SK-N-SH (cell line): ENCODE data around the gene KRT2. TPM values are rescaled to one million over a fixed set of nuclear protein-coding genes. Genes with fewer than 3 reads are reported as not detected.
A peak's percentile ranks its signal among the peaks of the same experiment; 100 is the strongest.

Experiments used
- CTCF ChIA-PET: fragments of 300-600, 350-600 bp; formaldehyde crosslinking; extraction: SDS; loops from one replicate; lab custom pipeline; 2021; lab: Yijun Ruan, JAX
- POLR2A ChIA-PET: fragments of 350-600 bp; sonication (Branson Sonifier 250); formaldehyde crosslinking; extraction: SDS; loops from one replicate; lab custom pipeline; 2020; ENCODE audit warnings: antibody characterized with exemption, inconsistent platforms; lab: Yijun Ruan, JAX
- DNase-seq: peaks from one replicate; pipeline ENCODE4 v3.0.0; 2012
- H2AFZ ChIP-seq: fragments of 200-600 bp; sonication (generic); 2 replicates; pipeline ENCODE4 v1.8.1; 2016; ENCODE audit warnings: antibody characterized with exemption, mild to moderate bottlenecking, low read depth
- H3F3A ChIP-seq: fragments of 200-600 bp; sonication (generic); replicated peaks from 2 replicates; pipeline ENCODE3; 2016; ENCODE audit warnings: antibody characterized with exemption, mild to moderate bottlenecking; ENCODE audit not compliant: insufficient read depth
- H3K27ac ChIP-seq, 2 experiments: fragments of 200-500 bp in 1 of 2; fragments of 200-600 bp in 1 of 2; sonication (Bioruptor generic) in 1 of 2; sonication (generic), shearing (Covaris generic) in 1 of 2; 2 replicates each; pipeline versions ENCODE4 v1.5.1 to v1.6.1; 2014 to 2016; ENCODE audit warnings: low read depth in 2 of 2, inconsistent platforms in 1 of 2, low read length in 1 of 2, mild to moderate bottlenecking in 1 of 2, mixed read lengths in 1 of 2
- H3K27me3 ChIP-seq: fragments of 200-600 bp; sonication (generic), shearing (Covaris generic); 2 replicates; pipeline ENCODE4 v1.6.1; 2016; ENCODE audit warnings: mixed run types; ENCODE audit not compliant: insufficient read depth
- H3K36me3 ChIP-seq, 2 experiments: fragments of 200-500 bp in 1 of 2; fragments of 200-600 bp in 1 of 2; sonication (Bioruptor generic) in 1 of 2; sonication (generic) in 1 of 2; replicated peaks in 1 of 2; 2 replicates each; pipeline versions ENCODE3 to v1.5.1; 2014 to 2016; ENCODE audit warnings: low read length in 1 of 2, mild to moderate bottlenecking in 1 of 2; ENCODE audit not compliant: insufficient read depth in 2 of 2, control insufficient read depth in 1 of 2
- H3K4me1 ChIP-seq, 2 experiments: fragments of 200-500 bp in 1 of 2; fragments of 200-600 bp in 1 of 2; sonication (Bioruptor generic) in 1 of 2; sonication (generic), shearing (Covaris generic) in 1 of 2; 2 replicates each; pipeline versions ENCODE4 v1.5.1 to v1.6.1; 2014 to 2016; ENCODE audit warnings: low read depth in 1 of 2, low read length in 1 of 2, mixed run types in 1 of 2; ENCODE audit not compliant: insufficient read depth in 2 of 2, control insufficient read depth in 1 of 2
- H3K4me2 ChIP-seq: fragments of 200-600 bp; sonication (generic), shearing (Covaris generic); 2 replicates; pipeline ENCODE4 v1.6.1; 2017; ENCODE audit warnings: mixed run types
- H3K4me3 ChIP-seq, 2 experiments: fragments of 200-500 bp in 1 of 2; fragments of 200-600 bp in 1 of 2; sonication (Bioruptor generic) in 1 of 2; sonication (generic), shearing (Covaris generic) in 1 of 2; 2 replicates each; pipeline versions ENCODE4 v1.5.1 to v1.8.1; 2014 to 2016; ENCODE audit warnings: low read depth in 2 of 2, inconsistent platforms in 1 of 2, low read length in 1 of 2, mild to moderate bottlenecking in 1 of 2, mixed read lengths in 1 of 2, moderate library complexity in 1 of 2
- H3K79me2 ChIP-seq: fragments of 200-600 bp; sonication (generic); 2 replicates; pipeline ENCODE4 v1.8.1; 2017; ENCODE audit warnings: mild to moderate bottlenecking; ENCODE audit not compliant: insufficient read depth
- H3K9ac ChIP-seq: fragments of 200-600 bp; sonication (generic); 2 replicates; pipeline ENCODE4 v1.6.1; 2017; ENCODE audit warnings: mixed run types
- H3K9me2 ChIP-seq: fragments of 200-600 bp; sonication (generic); 2 replicates; pipeline ENCODE4 v1.6.1; 2017; ENCODE audit warnings: mixed run types
- H3K9me3 ChIP-seq: fragments of 200-600 bp; sonication (generic); 2 replicates; pipeline ENCODE4 v1.6.1; 2017; ENCODE audit warnings: mixed run types, mild to moderate bottlenecking, moderate library complexity
- H4K20me1 ChIP-seq: fragments of 200-600 bp; sonication (generic); 2 replicates; pipeline ENCODE4 v1.6.1; 2017; ENCODE audit warnings: mild to moderate bottlenecking, mixed run types; ENCODE audit not compliant: insufficient read depth
- EZH2phosphoT487 ChIP-seq: fragments of 200-600 bp; sonication (generic); IDR thresholded peaks from 2 replicates; pipeline ENCODE4 v1.6.1; 2017; ENCODE audit warnings: low read depth, mixed run types, mild to moderate bottlenecking, antibody characterized with exemption, moderate library complexity, borderline replicate concordance
- FOSL2 ChIP-seq: IDR thresholded peaks from 2 replicates; pipeline ENCODE4 v1.4.0; 2012; ENCODE audit warnings: low read depth, mild to moderate bottlenecking, moderate library complexity, borderline replicate concordance
- FOXJ3 ChIP-seq: sonication (generic); formaldehyde crosslinking; IDR thresholded peaks from 2 replicates; pipeline ENCODE4 v1.5.1; 2020; ENCODE audit warnings: mild to moderate bottlenecking, missing genetic modification reagents
- FOXM1 ChIP-seq: IDR thresholded peaks from 2 replicates; pipeline ENCODE4 v1.4.0; 2012; ENCODE audit warnings: low read depth, mild to moderate bottlenecking
- JUND ChIP-seq: IDR thresholded peaks from 2 replicates; pipeline ENCODE4 v1.4.0; 2012
- MXI1 ChIP-seq: IDR thresholded peaks from 2 replicates; pipeline ENCODE4 v1.6.1; 2012; ENCODE audit warnings: mild to moderate bottlenecking, low read depth, low read length, improper control_type of control experiment
- NFIC ChIP-seq: IDR thresholded peaks from 2 replicates; pipeline ENCODE4 v1.4.0; 2012; ENCODE audit warnings: borderline replicate concordance
- NRF1 ChIP-seq: IDR thresholded peaks from 2 replicates; pipeline ENCODE4 v1.6.1; 2012; ENCODE audit warnings: low read depth, mild to moderate bottlenecking, low read length
- POLR2AphosphoS5 ChIP-seq: IDR thresholded peaks from 2 replicates; pipeline ENCODE4 v1.6.1; 2012; ENCODE audit warnings: low read depth, low read length
- RAD21 ChIP-seq: IDR thresholded peaks from 2 replicates; pipeline ENCODE4 v1.6.1; 2012; ENCODE audit warnings: mild to moderate bottlenecking, low read length
- RCOR1 ChIP-seq: fragments of 150-350 bp; IDR thresholded peaks from 2 replicates; pipeline ENCODE4 v1.6.1; 2017; ENCODE audit warnings: antibody characterized with exemption, low read length
- RXRA ChIP-seq: IDR thresholded peaks from 2 replicates; pipeline ENCODE4 v1.4.0; 2012; ENCODE audit warnings: low read depth, mild to moderate bottlenecking, borderline replicate concordance
- SIN3A ChIP-seq: IDR thresholded peaks from 2 replicates; pipeline ENCODE4 v1.6.1; 2012; ENCODE audit warnings: low read depth, mild to moderate bottlenecking, low read length, moderate library complexity, borderline replicate concordance
- SMC3 ChIP-seq: IDR thresholded peaks from 2 replicates; pipeline ENCODE4 v1.6.1; 2012; ENCODE audit warnings: low read depth, low read length, improper control_type of control experiment
- TAF1 ChIP-seq: IDR thresholded peaks from 2 replicates; pipeline ENCODE4 v1.6.1; 2012; ENCODE audit warnings: low read depth, mild to moderate bottlenecking, low read length, moderate library complexity, borderline replicate concordance
- TCF12 ChIP-seq: IDR thresholded peaks from 2 replicates; pipeline ENCODE4 v1.4.0; 2012
- TEAD4 ChIP-seq: IDR thresholded peaks from 2 replicates; pipeline ENCODE4 v1.4.0; 2012; ENCODE audit warnings: mild to moderate bottlenecking, borderline replicate concordance; ENCODE audit not compliant: insufficient read depth
- WGBS: methylation state at CpG from one replicate; pipeline ENCODE4 v1.1.6; 2017; ENCODE audit warnings: low lambda C conversion rate; 5-methylcytosine and 5-hydroxymethylcytosine counted together
- polyA plus RNA-seq, 3 experiments: library from polyadenylated mRNA; depleted of rRNA; stranded (reverse); fragments of >200 nt; gene quantifications; 2 replicates each; pipeline ENCODE4 v1.2.3, GENCODE V29; 2012
- TF ChIP-seq, protein P1 (sequence below): IDR thresholded peaks from 2 replicates; pipeline ENCODE4 v1.4.0; 2012; ENCODE audit warnings: low read depth
- TF ChIP-seq, protein P2 (sequence below): IDR thresholded peaks from 2 replicates; pipeline ENCODE4 v1.4.0; 2012; ENCODE audit warnings: low read depth, borderline replicate concordance
- TF ChIP-seq, protein P3 (sequence below): fragments of 150-350 bp; IDR thresholded peaks from 2 replicates; pipeline ENCODE4 v1.6.1; 2017; ENCODE audit warnings: antibody characterized with exemption, low read length, low read depth, borderline replicate concordance
- TF ChIP-seq, protein P4 (sequence below): IDR thresholded peaks from 2 replicates; pipeline ENCODE4 v1.6.1; 2012; ENCODE audit warnings: mild to moderate bottlenecking, low read depth, low read length, moderate library complexity

The KRT2 gene
- polyA plus RNA-seq, 1 of the 3 experiments (the other 2 are of a cell fraction), result not detected

DNA sequence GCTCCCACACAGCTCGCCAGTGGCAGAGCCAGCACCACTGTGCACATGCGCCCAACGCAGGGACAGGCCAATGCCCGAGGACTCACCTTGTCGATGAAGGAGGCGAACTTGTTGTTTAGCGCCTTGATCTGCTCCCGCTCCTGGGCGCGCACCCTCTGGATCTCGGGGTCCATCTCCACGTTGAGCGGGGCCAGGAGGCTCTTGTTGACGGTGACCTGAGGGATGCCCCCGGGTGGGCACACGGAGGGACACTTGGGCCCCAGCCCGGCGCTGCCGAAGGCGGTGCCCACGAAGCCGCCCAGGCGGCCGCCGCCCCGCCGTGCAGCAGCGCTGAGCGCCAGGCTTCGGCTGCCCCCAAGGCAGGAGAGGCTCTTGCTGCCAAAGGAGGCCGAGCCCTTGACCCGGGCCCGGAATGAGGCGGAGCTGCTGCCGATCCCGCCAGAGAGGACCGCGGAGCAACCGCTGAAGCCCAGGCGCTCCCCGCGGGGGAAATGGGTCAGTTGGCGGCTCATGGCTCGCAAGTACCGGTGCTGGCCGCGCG lies 51.0 kb downstream of the KRT2 start, which contains the start of gene KRT72:
KRT72 (minus strand) TSS at position 523 of the 541 bp plus-strand sequence; CDS start at position 512, 11 bp downstream.
- peaks cover 52% of the 10 kb centered on the region for H3K27me3 ChIP-seq

DNA sequence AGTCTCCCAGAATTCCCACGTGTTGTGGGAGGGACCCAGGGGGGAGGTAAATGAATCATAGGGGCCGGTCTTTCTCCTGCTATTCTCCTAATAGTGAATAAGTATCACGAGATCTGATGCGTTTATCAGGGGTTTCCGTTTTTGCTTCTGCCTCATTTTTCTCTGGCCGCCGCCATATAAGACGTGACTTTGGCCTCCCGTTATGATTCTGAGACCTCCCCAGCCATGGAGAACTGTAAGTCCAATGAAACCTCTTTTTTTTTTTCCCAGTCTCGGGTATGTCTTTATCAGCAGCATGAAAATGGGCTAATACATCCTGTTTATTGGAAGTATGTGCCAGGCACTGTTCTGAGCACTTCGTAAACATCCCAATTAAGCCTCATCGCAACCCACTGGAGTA lies 51.5 kb downstream of the KRT2 start:
- no peak overlapping the region for H3K27ac ChIP-seq
- no peaks in the 10 kb centered on the region for H3K36me3 ChIP-seq
- ChIA-PET CTCF (no interaction called here), POLR2A (no interaction called here)
- H3K4me2 ChIP-seq, result no peak overlapping the region
- H3K9ac ChIP-seq, result no peak overlapping the region
- no peaks in the 10 kb centered on the region for H3K79me2 ChIP-seq
- H2AFZ ChIP-seq, result no peak overlapping the region
- no peak overlapping the region for H3K4me3 ChIP-seq
- no peaks in the 10 kb centered on the region for H3F3A ChIP-seq
- no peaks in the 10 kb centered on the region for H3K9me2 ChIP-seq
- no peak for DNase-seq
- no peaks in the 10 kb centered on the region for H3K9me3 ChIP-seq
- no peaks in the 10 kb centered on the region for H4K20me1 ChIP-seq
- H3K27me3 ChIP-seq, result peaks cover 52% of the 10 kb centered on the region
- WGBS, result 44% methylated on average over 12 of the region's 12 CpGs
- no peaks in the 10 kb centered on the region for H3K4me1 ChIP-seq
- TF ChIP-seq RCOR1, result no peak
- TF ChIP-seq FOXM1, result no peak
- TF ChIP-seq RAD21, result no peak
- TF ChIP-seq, protein P1, sequence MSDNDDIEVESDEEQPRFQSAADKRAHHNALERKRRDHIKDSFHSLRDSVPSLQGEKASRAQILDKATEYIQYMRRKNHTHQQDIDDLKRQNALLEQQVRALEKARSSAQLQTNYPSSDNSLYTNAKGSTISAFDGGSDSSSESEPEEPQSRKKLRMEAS, result no peak
- no peak for TF ChIP-seq FOSL2
- no peak for TF ChIP-seq JUND
- no peak for TF ChIP-seq TAF1
- TF ChIP-seq NFIC, result no peak
- TF ChIP-seq FOXJ3 (CRISPR knock-in tag), result no peak
- TF ChIP-seq, protein P2, sequence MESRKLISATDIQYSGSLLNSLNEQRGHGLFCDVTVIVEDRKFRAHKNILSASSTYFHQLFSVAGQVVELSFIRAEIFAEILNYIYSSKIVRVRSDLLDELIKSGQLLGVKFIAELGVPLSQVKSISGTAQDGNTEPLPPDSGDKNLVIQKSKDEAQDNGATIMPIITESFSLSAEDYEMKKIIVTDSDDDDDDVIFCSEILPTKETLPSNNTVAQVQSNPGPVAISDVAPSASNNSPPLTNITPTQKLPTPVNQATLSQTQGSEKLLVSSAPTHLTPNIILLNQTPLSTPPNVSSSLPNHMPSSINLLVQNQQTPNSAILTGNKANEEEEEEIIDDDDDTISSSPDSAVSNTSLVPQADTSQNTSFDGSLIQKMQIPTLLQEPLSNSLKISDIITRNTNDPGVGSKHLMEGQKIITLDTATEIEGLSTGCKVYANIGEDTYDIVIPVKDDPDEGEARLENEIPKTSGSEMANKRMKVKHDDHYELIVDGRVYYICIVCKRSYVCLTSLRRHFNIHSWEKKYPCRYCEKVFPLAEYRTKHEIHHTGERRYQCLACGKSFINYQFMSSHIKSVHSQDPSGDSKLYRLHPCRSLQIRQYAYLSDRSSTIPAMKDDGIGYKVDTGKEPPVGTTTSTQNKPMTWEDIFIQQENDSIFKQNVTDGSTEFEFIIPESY, result no peak
- no peak for TF ChIP-seq POLR2AphosphoS5
- TF ChIP-seq MXI1, result no peak
- TF ChIP-seq, protein P3, sequence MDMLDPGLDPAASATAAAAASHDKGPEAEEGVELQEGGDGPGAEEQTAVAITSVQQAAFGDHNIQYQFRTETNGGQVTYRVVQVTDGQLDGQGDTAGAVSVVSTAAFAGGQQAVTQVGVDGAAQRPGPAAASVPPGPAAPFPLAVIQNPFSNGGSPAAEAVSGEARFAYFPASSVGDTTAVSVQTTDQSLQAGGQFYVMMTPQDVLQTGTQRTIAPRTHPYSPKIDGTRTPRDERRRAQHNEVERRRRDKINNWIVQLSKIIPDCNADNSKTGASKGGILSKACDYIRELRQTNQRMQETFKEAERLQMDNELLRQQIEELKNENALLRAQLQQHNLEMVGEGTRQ, result no peak
- TF ChIP-seq TCF12, result no peak
- TF ChIP-seq RXRA, result no peak
- TF ChIP-seq SIN3A, result no peak
- no peak for TF ChIP-seq NRF1
- TF ChIP-seq EZH2phosphoT487, result no peak

More for the DNA sequence above, 51.0 kb downstream of the KRT2 start, which contains the start of gene KRT72:
- TF ChIP-seq SMC3, result no peak
- TF ChIP-seq, protein P4, sequence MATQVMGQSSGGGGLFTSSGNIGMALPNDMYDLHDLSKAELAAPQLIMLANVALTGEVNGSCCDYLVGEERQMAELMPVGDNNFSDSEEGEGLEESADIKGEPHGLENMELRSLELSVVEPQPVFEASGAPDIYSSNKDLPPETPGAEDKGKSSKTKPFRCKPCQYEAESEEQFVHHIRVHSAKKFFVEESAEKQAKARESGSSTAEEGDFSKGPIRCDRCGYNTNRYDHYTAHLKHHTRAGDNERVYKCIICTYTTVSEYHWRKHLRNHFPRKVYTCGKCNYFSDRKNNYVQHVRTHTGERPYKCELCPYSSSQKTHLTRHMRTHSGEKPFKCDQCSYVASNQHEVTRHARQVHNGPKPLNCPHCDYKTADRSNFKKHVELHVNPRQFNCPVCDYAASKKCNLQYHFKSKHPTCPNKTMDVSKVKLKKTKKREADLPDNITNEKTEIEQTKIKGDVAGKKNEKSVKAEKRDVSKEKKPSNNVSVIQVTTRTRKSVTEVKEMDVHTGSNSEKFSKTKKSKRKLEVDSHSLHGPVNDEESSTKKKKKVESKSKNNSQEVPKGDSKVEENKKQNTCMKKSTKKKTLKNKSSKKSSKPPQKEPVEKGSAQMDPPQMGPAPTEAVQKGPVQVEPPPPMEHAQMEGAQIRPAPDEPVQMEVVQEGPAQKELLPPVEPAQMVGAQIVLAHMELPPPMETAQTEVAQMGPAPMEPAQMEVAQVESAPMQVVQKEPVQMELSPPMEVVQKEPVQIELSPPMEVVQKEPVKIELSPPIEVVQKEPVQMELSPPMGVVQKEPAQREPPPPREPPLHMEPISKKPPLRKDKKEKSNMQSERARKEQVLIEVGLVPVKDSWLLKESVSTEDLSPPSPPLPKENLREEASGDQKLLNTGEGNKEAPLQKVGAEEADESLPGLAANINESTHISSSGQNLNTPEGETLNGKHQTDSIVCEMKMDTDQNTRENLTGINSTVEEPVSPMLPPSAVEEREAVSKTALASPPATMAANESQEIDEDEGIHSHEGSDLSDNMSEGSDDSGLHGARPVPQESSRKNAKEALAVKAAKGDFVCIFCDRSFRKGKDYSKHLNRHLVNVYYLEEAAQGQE, result no peak
- no peak for TF ChIP-seq SIN3A
- no peak for TF ChIP-seq TCF12
- no peak for TF ChIP-seq TEAD4
- TF ChIP-seq, all 33 proteins: peak for 0
- no peak within 1 kb of the TSS for H3K4me3 ChIP-seq
- CTCF ChIA-PET, result no interaction called here
- POLR2A ChIA-PET, result no interaction called here
- no peaks in the 10 kb centered on the region for H3K4me1 ChIP-seq
- H4K20me1 ChIP-seq, result no peaks in the 10 kb centered on the region
- peak; percentile 36 for DNase-seq
- no peaks in the 10 kb centered on the region for H3K36me3 ChIP-seq
- 48% methylated on average over 27 of the region's 48 CpGs for WGBS
- no peaks in the 10 kb centered on the region for H3K79me2 ChIP-seq
- no peak within 1 kb of the TSS for H2AFZ ChIP-seq
- H3K27ac ChIP-seq, result no peak within 1 kb of the TSS
- H3K9ac ChIP-seq, result no peak within 1 kb of the TSS
- H3K4me2 ChIP-seq, result no peak within 1 kb of the TSS
- no peaks in the 10 kb centered on the region for H3F3A ChIP-seq
- no peaks in the 10 kb centered on the region for H3K9me2 ChIP-seq
- no peaks in the 10 kb centered on the region for H3K9me3 ChIP-seq
